A673 (cell line): ENCODE data around the gene POLE. TPM values are rescaled to one million over a fixed set of nuclear protein-coding genes. Genes with fewer than 3 reads are reported as not detected.

Experiments
- BruUV-seq: library from RNA; stranded (reverse); fragments of 400-500 nt; replicated peaks from 2 replicates; lab custom pipeline; 2021; lab: Mats Ljungman, UMichigan
- CTCF ChIA-PET: fragments of 300-600 bp; sonication (Branson Sonifier 250); formaldehyde crosslinking; loops from one replicate; lab custom pipeline; 2022; ENCODE audit warnings: antibody characterized with exemption; lab: Charles Lee
- POLR2A ChIA-PET: fragments of 300-600 bp; sonication (Branson Sonifier 250); formaldehyde crosslinking; loops from one replicate; lab custom pipeline; 2022; ENCODE audit warnings: antibody characterized with exemption; ENCODE audit not compliant: low non-redundant PET; lab: Charles Lee
- DNase-seq: peaks from one replicate; pipeline ENCODE4 v3.0.0-alpha.2; 2015; ENCODE audit warnings: low spot score
- H3K27ac ChIP-seq: fragments of 200-600 bp; sonication (generic); 2 replicates; pipeline ENCODE4 v1.5.1; 2016; ENCODE audit warnings: mixed run types, low read depth, mild to moderate bottlenecking, mixed read lengths, antibody characterized with exemption, low read length; ENCODE audit not compliant: poor library complexity, severe bottlenecking
- H3K27me3 ChIP-seq: fragments of 200-600 bp; sonication (generic); replicated peaks from 2 replicates; pipeline ENCODE4 v1.6.1; 2017; ENCODE audit warnings: mixed run types, low read depth, mild to moderate bottlenecking, mixed read lengths, antibody characterized with exemption, low read length; ENCODE audit not compliant: insufficient read depth, poor library complexity
- H3K36me3 ChIP-seq: fragments of 200-600 bp; sonication (generic); 2 replicates; pipeline ENCODE4 v1.6.1; 2016; ENCODE audit warnings: mixed run types, mild to moderate bottlenecking, mixed read lengths, antibody characterized with exemption, low read length; ENCODE audit not compliant: insufficient read depth, poor library complexity, severe bottlenecking
- H3K4me1 ChIP-seq: fragments of 200-600 bp; sonication (generic); 2 replicates; pipeline ENCODE4 v1.6.1; 2017; ENCODE audit warnings: mixed run types, mild to moderate bottlenecking, mixed read lengths, antibody characterized with exemption, low read length; ENCODE audit not compliant: insufficient read depth, poor library complexity, severe bottlenecking
- H3K4me3 ChIP-seq: fragments of 200-600 bp; sonication (generic); 2 replicates; pipeline ENCODE4 v1.5.1; 2016; ENCODE audit warnings: low read depth, mixed run types, mild to moderate bottlenecking, mixed read lengths, low read length; ENCODE audit not compliant: poor library complexity, severe bottlenecking
- H3K9me3 ChIP-seq: fragments of 200-600 bp; sonication (generic); 2 replicates; pipeline ENCODE4 v1.6.1; 2016; ENCODE audit warnings: mixed run types, low read depth, mild to moderate bottlenecking, mixed read lengths, antibody characterized with exemption, low read length; ENCODE audit not compliant: poor library complexity, severe bottlenecking
- CTCF ChIP-seq: fragments of 300-800, 200-600 bp; sonication (generic); conservative IDR thresholded peaks from 2 replicates; pipeline ENCODE4 v1.5.1; 2017; ENCODE audit warnings: low read depth, mild to moderate bottlenecking, antibody characterized with exemption, low read length, moderate library complexity, mixed read lengths
- EZH2 ChIP-seq: fragments of 200-600 bp; sonication (generic); IDR thresholded peaks from 2 replicates; pipeline ENCODE4 v1.6.1; 2017; ENCODE audit warnings: borderline replicate concordance, low read depth, mild to moderate bottlenecking, mixed read lengths, antibody characterized with exemption, low read length; ENCODE audit not compliant: poor library complexity, severe bottlenecking
- intact Hi-C: fragments of 100-400 bp; cut with micrococcal nuclease; formaldehyde crosslinking; loops from one replicate; pipeline ENCODE4 v1.10.0; 2022; ENCODE audit not compliant: unreplicated experiment
- total RNA-seq: library from RNA; stranded (reverse); gene quantifications from 2 replicates; pipeline ENCODE4 v1.2.3, GENCODE V29; 2021

Gene POLE
- total RNA-seq, 1 experiment from 2014 or later: 239 TPM

GRCh38 chr12:132660052-132660451 is 27.1 kb downstream of the POLE start:
- POLR2A ChIA-PET: no interaction called here
- Histone ChIP-seq H3K27ac (no peak overlapping the region), H3K4me1 (no peaks in the 10 kb centered on the region), H3K4me3 (no peak overlapping the region), H3K36me3 (peaks cover 97% of the 10 kb centered on the region), H3K27me3 (no peaks in the 10 kb centered on the region), H3K9me3 (no peaks in the 10 kb centered on the region)
- BruUV-seq: no TSS peak
- CTCF ChIA-PET: no interaction called here
- TF ChIP-seq CTCF (no peak), EZH2 (no peak)
- intact Hi-C loops: no loop called here
- no peak for DNase-seq

GRCh38 chr12:132659146-132659545 is 28.0 kb downstream of the POLE start:
- CTCF ChIA-PET: no interaction called here
- TF ChIP-seq CTCF: no peak
- TF ChIP-seq EZH2: no peak
- H3K9me3 ChIP-seq: no peaks in the 10 kb centered on the region
- H3K4me1 ChIP-seq: no peaks in the 10 kb centered on the region
- intact Hi-C loops: no loop called here
- DNase-seq: no peak
- H3K36me3 ChIP-seq: peaks cover 97% of the 10 kb centered on the region
- POLR2A ChIA-PET: no interaction called here
- no TSS peak for BruUV-seq
- no peak overlapping the region for H3K27ac ChIP-seq
- H3K27me3 ChIP-seq: no peaks in the 10 kb centered on the region
- H3K4me3 ChIP-seq: no peak overlapping the region

- Histone ChIP-seq H3K36me3 (peaks cover 97% of the 10 kb centered on the region), H3K4me3 (no peak overlapping the region), H3K27ac (no peak overlapping the region), H3K9me3 (no peaks in the 10 kb centered on the region), H3K27me3 (no peaks in the 10 kb centered on the region), H3K4me1 (no peaks in the 10 kb centered on the region)
- no TSS peak for BruUV-seq
- TF ChIP-seq CTCF (no peak), EZH2 (no peak)
- no peak for DNase-seq
- ChIA-PET CTCF (no interaction called here), POLR2A (no interaction called here)
- intact Hi-C loops: no loop called here
Measured at GRCh38 chr12:132658149-132658894, 28.8 kb downstream of the POLE start.
